HG03025 (cell line): ENCODE measurements around the gene BTBD16.
A peak's percentile ranks its signal among the peaks of the same experiment; 100 is the strongest.

ENCODE experiments used
- ATAC-seq: cut with Tn5 transposase; IDR thresholded peaks from one replicate; pipeline ENCODE4 v1.9.1; 2021; ENCODE audit warnings: mild to moderate bottlenecking, moderate library complexity; ENCODE audit not compliant: unreplicated experiment, low FRiP score

BTBD16 gene

GRCh38 chr10:122292376-122292775, 21.3 kb downstream of the BTBD16 start:
- no peak for ATAC-seq

DNA sequence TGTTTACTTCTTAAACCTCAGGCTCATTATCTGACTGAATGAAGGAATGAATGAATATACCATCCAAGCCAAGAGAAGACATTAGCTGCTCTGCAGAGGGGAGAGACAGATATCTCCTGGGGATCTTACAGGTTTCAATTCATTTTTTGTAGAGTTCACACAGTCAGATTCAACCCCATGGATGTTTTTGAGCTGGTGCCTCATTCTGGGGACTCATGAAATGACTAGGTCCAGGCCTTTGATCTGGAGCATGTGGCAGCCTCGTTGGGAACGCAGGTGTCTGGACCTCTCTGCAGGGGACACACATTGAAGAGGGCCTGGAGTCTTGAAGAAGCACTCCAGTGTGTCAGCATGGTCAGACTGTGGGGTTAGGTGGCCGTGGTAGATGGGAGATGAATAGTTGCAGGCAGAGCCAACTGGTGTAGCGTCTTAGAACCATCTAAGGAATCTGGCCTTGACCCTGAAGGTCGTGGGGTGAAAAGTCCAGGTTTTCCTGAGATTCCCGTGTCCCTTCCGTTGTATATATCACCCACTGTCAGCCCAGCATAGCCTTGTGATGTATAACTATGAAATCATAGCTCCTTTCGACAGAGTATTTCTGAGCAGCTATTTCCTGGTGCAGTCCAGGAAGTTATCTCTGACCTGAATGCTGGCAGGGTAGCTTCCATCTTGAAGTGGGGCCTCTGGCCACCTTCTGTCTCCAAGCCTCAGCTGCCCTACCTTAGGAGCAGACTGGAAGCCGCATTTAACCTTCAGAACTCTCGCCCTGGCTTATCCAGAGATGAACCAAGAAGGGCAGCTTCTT, 22.3 kb downstream of the BTBD16 start:
- ATAC-seq: no peak

DNA sequence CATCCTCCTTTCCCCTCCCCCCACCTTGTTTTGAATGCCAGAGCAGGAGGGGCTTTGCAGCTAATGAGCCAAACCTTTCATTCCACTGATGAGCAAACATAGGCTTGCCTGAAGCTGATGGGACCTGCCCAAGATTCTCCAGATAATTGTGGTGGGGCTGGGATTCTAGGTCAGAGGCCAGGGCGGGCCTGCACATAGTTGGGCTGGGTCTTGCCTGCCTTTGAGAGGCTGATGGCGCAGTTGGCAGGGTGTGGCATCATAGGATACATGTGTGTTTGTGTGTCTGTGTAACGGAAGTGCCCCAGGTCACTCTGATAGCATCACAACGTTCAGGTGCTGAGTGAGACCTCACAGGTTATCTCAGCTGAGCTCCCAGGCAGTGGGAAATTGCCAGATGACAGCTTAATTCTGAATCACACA, 22.9 kb downstream of the BTBD16 start:
- ATAC-seq: no peak

GRCh38 chr10:122294511-122295450, 23.7 kb downstream of the BTBD16 start:
- ATAC-seq: no peak

- no peak for ATAC-seq
These were observed 24.3 kb downstream of the BTBD16 start for GRCh38 chr10:122295451-122295809.

- ATAC-seq: no peak
These were observed 25.4 kb downstream of the BTBD16 start for GRCh38 chr10:122296363-122297120.

GRCh38 chr10:122297583-122297982, 26.5 kb downstream of the BTBD16 start:
- no peak for ATAC-seq

DNA sequence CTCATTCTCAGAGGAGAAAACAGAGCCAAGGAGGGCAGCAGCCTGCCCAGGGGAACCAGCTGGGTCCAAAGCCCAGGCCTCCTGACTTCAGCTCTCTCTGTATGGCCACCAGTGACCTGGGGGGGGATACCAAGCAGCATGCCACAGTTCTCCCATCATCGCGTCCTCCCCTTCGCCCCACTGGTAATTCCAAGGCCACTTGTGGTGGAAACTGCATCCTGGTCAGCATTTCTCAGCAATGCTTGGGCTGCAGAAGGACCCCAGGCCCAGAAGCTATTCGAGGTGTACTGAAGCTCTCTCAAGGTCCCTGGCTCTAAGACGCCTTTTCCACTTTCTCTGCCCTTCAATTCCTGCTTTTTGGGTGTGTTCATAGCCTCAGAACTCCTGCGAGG, 27.1 kb downstream of the BTBD16 start:
- ATAC-seq: no peak

DNA sequence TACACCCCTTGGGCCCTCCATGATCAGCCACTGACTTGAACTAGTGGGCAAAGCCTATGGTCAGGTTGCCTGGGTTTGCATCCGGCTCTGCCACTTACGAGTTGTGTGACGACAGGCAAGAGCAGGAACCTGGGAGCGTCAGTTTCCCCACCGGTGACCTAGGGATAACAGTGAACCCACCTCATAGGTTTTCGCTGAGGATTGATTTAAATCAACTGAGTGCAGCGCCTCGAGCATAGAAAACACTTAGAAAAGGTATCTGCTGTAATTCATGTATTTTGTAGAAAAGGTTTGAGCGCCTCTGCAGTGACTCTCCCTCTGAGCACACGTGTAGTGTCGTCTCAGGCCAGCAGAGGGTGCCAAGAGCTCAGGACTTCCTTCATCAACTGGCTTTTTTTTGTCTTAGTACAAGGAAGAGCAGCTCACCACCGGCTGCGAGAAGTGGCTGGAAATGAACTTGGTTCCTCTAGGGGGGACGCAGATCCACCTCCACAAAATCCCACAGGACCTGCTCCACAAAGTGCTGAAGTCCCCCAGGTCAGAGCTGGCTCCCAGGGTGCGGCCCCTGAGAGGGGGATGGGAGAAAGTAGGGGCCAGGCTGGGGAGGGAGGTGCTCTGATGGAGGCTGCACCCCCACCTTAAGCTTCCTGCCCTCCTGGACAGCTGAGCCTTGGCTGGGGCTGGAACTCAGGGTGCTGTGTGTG, 27.7 kb downstream of the BTBD16 start:
- no peak for ATAC-seq

DNA sequence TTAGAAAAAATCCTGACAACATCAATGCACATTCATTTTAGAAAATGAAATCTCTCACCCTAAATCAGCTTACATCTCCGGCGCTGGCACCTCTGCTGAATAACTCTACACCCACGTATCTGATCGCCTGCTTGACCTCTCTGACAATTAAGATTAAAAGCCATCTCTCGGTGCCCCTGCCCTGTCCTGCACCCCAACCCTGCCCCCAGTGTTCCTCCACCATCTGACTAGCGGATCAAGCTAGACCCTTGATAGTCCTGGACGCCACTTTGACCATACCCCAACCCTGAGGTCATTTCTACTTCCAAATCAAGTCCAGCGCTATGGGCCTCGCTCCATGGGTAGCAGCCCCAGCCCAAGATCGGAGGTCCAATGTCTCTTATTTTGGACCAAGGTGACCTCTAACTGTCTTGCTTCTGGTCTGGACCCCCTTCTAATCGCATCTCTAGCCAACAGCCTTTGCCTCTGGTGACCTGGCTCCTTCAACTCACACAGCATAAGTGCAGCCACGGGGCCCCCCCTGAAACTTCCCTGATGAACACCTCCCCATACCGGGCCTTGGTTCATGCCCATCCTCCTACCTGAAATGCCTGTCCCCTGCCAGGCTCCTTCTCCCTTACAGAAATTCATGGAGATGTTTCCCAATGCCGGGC, 28.5 kb downstream of the BTBD16 start:
- ATAC-seq: no peak

DNA sequence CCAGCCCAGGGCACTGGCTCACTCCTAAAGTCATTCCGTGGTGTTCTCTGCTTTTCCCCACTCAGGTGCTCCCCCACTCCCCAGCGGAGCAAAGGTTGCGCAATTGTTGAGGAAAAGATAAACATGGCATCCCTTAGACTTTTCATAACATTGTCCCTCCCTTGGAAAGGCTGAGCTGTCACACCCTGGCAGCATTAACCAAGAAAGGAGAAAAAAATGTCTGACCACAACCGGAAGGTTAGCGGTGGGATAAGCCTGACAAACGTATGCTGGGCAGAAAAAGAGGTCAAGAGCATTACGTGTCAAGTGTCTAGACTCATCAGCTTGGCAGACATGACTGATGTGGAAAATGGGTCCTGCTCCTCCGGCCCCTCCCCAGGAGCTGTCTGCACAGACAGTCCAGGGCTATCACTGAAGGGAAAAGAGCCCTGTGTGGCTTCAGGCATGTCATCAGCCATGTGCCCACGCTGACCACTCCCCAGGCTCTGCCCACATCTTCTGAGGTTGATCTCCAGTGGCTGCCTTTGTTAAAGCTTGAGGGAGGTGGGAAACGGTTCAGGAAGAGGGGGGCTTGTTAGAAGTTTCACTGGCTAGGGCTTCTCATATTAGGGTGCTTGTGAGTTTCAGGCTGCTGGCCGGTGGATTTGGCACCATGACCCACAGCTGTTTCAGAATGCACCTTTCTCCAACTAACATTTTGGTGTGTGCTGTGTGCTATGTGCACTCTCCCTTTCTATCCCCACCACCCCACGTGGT, 30.1 kb downstream of the BTBD16 start:
- no peak for ATAC-seq

- no peak for ATAC-seq
These were observed 30.7 kb downstream of the BTBD16 start for GRCh38 chr10:122301811-122302115.

DNA sequence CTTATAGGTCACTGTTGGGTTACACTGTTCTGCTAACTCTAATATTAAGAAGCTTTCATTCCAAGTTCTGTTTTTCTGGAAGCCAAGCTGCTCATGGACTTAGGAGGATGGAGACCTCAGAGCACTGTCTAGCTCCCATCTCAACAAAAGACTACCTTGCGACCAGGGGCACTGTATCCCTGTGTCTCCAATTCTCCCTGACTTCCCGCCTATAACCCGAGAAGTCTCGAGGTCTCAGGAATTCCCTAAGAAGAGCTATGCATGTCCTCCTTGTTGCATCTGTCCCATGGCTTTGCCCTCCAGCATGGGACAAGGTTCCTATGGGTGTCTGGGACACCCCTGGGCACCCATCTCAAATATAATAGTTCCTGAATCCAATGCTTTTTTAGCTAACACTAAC, 31.2 kb downstream of the BTBD16 start:
- no peak for ATAC-seq

GRCh38 chr10:122303271-122304053, 32.4 kb downstream of the BTBD16 start:
- ATAC-seq: no peak

GRCh38 chr10:122304054-122304579, 33.0 kb downstream of the BTBD16 start:
- no peak for ATAC-seq

DNA sequence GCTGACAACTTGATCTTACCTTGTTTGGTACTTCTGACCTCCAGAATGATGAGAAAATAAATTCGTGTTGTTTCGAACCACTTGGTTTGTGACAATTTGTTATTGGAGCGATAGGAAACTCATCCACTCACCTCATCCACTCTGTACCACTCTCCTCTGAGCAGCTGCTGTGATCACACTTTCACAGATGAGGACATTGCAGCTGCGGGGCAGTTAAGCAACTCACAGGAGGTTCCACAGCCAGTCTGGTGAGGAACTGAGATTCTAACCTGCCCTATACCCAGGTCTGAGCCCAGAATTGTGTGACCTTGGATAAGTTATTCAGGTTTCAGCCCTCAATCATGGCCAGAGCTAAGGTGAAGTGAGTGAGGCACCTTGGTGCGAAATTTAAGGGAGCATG, 35.2 kb downstream of the BTBD16 start:
- ATAC-seq: no peak

DNA sequence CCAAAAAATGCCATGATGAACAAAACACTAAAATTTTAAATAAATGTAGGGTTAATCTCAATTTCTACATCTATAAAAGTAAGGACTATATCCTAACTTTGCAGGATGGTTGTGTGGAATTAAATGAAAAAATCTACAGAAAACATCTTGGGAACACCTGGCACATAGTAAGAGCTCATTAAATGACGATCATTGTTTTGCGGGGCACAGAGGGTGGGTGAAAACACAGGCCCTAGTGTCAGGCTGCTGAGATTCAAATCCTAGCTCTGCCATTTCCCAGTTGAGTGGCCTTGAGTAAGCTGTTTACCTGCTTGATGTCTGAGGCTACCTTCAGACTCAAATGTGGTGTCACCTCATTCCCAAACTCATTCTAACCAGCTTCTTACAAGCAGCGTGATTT, 35.6 kb downstream of the BTBD16 start:
- no peak for ATAC-seq

DNA sequence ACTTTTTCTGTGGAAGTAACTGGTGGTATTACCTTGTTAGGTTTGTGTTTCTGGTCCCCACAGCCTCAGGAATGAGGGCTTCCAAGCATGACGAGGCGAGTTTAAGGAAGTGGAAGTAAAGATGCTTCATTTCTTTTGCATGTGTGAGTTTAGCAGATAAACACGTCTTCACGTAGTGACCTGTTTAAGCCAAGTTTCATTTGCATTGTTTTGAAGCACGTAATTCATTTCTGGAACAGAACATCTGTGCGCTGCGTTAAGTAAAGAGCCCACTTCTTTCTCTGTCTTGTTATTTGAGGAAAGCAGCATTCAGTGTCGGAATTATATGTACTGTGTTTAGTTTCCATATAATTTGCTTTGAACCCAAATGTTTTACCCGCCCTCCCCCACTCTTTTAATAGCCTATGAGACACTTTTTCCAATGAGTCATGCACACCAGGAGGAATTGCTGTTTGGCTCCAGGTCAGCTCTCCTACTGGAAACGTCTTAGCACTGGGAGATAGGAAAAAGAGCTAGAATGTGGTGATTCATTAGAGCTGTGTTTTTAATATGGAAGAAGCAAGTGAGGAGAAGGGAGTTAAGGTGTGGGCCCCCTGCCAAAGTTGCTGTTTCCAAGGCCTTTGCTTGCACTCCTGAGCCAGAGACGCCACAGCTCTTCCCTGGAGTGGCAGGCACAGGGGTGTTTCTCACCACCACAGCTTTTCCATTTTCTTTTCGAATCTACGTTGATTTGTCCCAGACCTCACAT, 36.7 kb downstream of the BTBD16 start:
- ATAC-seq: peak; percentile 65
